OCI-LY1 (cell line): ENCODE measurements around the gene ELF2.

Source experiments
- EZH2 ChIP-seq: fragments of 200-600 bp; sonication (generic), shearing (Covaris generic); IDR thresholded peaks from 2 replicates; pipeline ENCODE4 v1.8.0; 2017; ENCODE audit warnings: borderline replicate concordance, mixed run types, mild to moderate bottlenecking, antibody characterized with exemption, low read length, moderate library complexity, mixed read lengths
- TF ChIP-seq, protein P1 (sequence below): fragments of 200-600 bp; sonication (generic), shearing (Covaris generic); IDR thresholded peaks from 2 replicates; pipeline ENCODE4 v1.5.1; 2017; ENCODE audit warnings: mild to moderate bottlenecking, antibody characterized with exemption, low read length, moderate library complexity, mixed read lengths

DNA sequence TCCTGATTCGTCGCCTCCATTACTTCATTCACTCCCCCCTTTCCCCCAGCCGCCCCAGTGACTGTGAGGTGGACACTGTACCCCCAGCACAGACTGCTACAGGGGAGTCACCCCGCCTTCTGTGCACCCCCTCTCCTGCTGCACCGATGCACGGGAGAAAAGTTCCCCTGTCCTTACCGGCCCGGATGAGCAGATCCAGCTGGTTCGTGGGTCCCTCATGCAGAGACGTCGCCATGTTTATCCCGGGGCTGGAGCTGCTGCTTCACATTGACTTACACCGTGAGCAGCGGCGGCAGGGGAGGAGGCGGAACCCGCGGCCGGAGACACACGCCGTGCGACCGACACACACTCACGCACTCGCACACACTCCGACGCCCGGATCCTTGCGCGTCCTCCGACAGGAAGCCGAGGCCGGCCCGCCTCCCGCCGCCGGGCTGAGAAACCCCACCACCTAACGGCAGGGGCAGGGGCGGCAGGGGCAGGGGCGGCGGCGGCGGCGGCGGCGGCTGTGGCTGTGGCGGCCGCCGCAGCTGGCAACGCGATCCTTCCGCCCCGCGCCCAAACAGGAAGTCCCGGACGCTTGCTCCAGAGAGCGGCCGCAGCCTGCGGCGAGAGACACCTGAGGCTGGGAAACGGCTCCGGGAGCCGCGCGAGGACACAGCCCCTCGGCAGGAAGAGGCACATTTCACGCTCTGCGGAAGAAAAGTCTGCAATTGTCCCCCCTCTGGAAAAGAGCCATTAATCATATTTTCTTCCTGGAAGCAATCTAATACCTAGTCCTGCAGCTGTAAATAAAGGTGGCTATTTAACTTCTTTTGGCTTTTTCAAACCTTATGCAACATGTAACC is 92.8 kb downstream of the ELF2 start:
- TF ChIP-seq, protein P1, sequence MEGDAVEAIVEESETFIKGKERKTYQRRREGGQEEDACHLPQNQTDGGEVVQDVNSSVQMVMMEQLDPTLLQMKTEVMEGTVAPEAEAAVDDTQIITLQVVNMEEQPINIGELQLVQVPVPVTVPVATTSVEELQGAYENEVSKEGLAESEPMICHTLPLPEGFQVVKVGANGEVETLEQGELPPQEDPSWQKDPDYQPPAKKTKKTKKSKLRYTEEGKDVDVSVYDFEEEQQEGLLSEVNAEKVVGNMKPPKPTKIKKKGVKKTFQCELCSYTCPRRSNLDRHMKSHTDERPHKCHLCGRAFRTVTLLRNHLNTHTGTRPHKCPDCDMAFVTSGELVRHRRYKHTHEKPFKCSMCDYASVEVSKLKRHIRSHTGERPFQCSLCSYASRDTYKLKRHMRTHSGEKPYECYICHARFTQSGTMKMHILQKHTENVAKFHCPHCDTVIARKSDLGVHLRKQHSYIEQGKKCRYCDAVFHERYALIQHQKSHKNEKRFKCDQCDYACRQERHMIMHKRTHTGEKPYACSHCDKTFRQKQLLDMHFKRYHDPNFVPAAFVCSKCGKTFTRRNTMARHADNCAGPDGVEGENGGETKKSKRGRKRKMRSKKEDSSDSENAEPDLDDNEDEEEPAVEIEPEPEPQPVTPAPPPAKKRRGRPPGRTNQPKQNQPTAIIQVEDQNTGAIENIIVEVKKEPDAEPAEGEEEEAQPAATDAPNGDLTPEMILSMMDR = no peak
- TF ChIP-seq EZH2 = no peak
